ENCODE data around the gene VIPAS39. TPM values are rescaled to one million over a fixed set of nuclear protein-coding genes. Genes with fewer than 3 reads are reported as not detected.

VIPAS39 gene
- total and polyA plus RNA-seq, 2 of the 13 experiments (the other 11 are each of a cell fraction or from before 2014, with no cell fraction given) = 13.3 to 21.5 TPM

GRCh38 chr14:77376771-77377501, 80.5 kb downstream of the VIPAS39 start, which contains the start of the genes SAMD15 and TMED8 (continued):
- TF ChIP-seq CSRNP2 (CRISPR knock-in tag; conservative IDR thresholded peaks at IDR 0.05; ENCODE audit: low read depth) (no peak), JUN (CRISPR knock-in tag; IDR thresholded peaks at IDR 0.05) (no peak), HOMEZ (CRISPR knock-in tag; IDR thresholded peaks at IDR 0.05; ENCODE audit: low read depth) (peak; percentile 31; the same call in 1 of the 2 replicates), BCLAF1 (IDR thresholded peaks at IDR 0.05) (no peak), MTF2 (CRISPR knock-in tag; IDR thresholded peaks at IDR 0.05; ENCODE audit: borderline replicate concordance) (no peak), ZNF672 (CRISPR knock-in tag; IDR thresholded peaks at IDR 0.05) (no peak), PREB (CRISPR knock-in tag; IDR thresholded peaks at IDR 0.05) (no peak), TAF1 (CRISPR knock-in tag; IDR thresholded peaks at IDR 0.05) (peak; percentile 59), ZNF784 (CRISPR knock-in tag; IDR thresholded peaks at IDR 0.05; ENCODE audit: borderline replicate concordance) (no peak; the same call in 1 of the 2 replicates), GABPA (IDR thresholded peaks at IDR 0.05; ENCODE audit: low read depth, low read length) (peak; percentile 56), GABPA (CRISPR knock-in tag; IDR thresholded peaks at IDR 0.05; ENCODE audit: low read depth) (peak; percentile 92), TGIF2 (CRISPR knock-in tag; IDR thresholded peaks at IDR 0.05) (no peak; the same call in 1 of the 2 replicates), ZNF776 (CRISPR knock-in tag; IDR thresholded peaks at IDR 0.05) (no peak; the same call in 1 of the 2 replicates), ZNF569 (CRISPR knock-in tag; IDR thresholded peaks at IDR 0.05; ENCODE audit: borderline replicate concordance) (no peak), CENPX (CRISPR knock-in tag; IDR thresholded peaks at IDR 0.05) (no peak), CEBPG (CRISPR knock-in tag; IDR thresholded peaks at IDR 0.05) (no peak), RNF2 (conservative IDR thresholded peaks at IDR 0.05; ENCODE audit: low read depth) (no peak), ZNF30 (CRISPR knock-in tag; IDR thresholded peaks at IDR 0.05) (no peak), ZNF383 (CRISPR knock-in tag; IDR thresholded peaks at IDR 0.05; ENCODE audit: borderline replicate concordance) (no peak), YEATS2 (CRISPR knock-in tag; IDR thresholded peaks at IDR 0.05; ENCODE audit: borderline replicate concordance) (peak; percentile 72), ATF4 (CRISPR knock-in tag; IDR thresholded peaks at IDR 0.05) (no peak), MZF1 (CRISPR knock-in tag; IDR thresholded peaks at IDR 0.05; ENCODE audit: borderline replicate concordance) (no peak)
